AML-193 (cell line): Measurements from ENCODE around the gene ZNF70.

Experiments
- DNase-seq, 2 experiments: peaks; one replicate each; lab custom pipeline; 2025; lab: John Stamatoyannopoulos, UW

Gene ZNF70

GRCh38 chr22:23692598-23693291, 58.2 kb downstream of the ZNF70 start:
- DNase-seq: no peak

- no peak for DNase-seq
These were observed 59.0 kb downstream of the ZNF70 start for GRCh38 chr22:23691748-23692423.

- DNase-seq: no peak
These were observed 60.2 kb downstream of the ZNF70 start, which contains the start of gene RGL4 for GRCh38 chr22:23690713-23691112. Gene RGL4 (plus strand): TSS chr22:23691013. CDS start chr22:23692031, 1,018 bp downstream.

- DNase-seq: no peak
These were observed 61.5 kb downstream of the ZNF70 start for GRCh38 chr22:23689414-23689813.
